ENCODE results near the gene PSMA6. TPM values are rescaled to one million over a fixed set of nuclear protein-coding genes. Genes with fewer than 3 reads are reported as not detected.

Gene PSMA6
- total and polyA plus RNA-seq, 2 of the 8 experiments (the other 6 are each of a cell fraction or from before 2014, with no cell fraction given) = 180 to 238 TPM

- TF ChIP-seq TAF1 (IDR thresholded peaks at IDR 0.05; ENCODE audit: low read depth, low read length) = no peak
These were observed 10.8 kb upstream of the PSMA6 start (continued) for GRCh38 chr14:35281341-35281740.
